ENCODE results near the gene BMP8A.

BMP8A gene

DNA sequence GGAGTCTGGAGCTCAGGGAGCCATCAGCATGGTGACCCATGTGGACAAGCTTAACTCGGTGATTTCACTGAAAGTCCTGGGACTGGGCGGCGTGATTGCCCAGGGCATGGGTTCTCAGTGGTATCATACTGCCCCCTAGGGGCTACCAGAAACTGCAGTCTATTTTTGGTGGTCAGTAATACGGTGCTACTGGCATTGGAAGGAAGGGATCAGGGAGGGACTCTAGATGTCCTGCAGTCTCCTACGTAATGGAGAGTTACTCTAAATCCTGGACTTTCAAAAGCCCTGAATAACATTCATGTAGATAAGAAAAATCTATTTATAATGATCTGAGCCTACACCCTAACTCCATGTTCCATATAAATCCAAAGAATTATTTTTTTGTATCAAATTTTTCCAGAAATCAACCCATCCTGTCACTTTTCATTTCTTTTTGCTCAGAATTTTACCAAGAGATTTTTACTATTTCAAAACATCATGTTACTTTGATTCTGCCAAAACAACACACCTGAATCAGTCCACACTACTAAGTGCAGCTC is 47.9 kb downstream of the BMP8A start:
- Histone ChIP-seq H3K27me3 (replicated peaks; ENCODE audit: insufficient read depth, low read length) (no peaks in the 10 kb centered on the region), H3K9me3 (replicated peaks; ENCODE audit: insufficient read depth, low read length) (no peaks in the 10 kb centered on the region), H3K27ac (ENCODE audit: low read length) (no peak overlapping the region), H3K79me2 (ENCODE audit: low read length) (peaks cover 31% of the 10 kb centered on the region), H3K9me2 (replicated peaks; ENCODE audit: insufficient read depth, low read length) (no peaks in the 10 kb centered on the region), H4K20me1 (ENCODE audit: insufficient read depth, low read length) (no peaks in the 10 kb centered on the region), H3K36me3 (replicated peaks; ENCODE audit: insufficient read depth, low read length) (no peaks in the 10 kb centered on the region), H2AFZ (ENCODE audit: low read length) (peak overlapping the region; percentile 22; the same call in 1 of the 2 replicates), H3K4me3 (ENCODE audit: low read length) (no peak overlapping the region), H3K4me1 (ENCODE audit: low read length) (peaks cover 5% of the 10 kb centered on the region; the same call in 1 of the 2 replicates), H3K9ac (ENCODE audit: low read length) (no peak overlapping the region), H3K4me2 (ENCODE audit: low read depth, low read length) (0 out of 2 replicates have a peak overlapping the region, but pooled peaks have one; percentile 2), H3F3A (ENCODE audit: insufficient read depth, low read length) (peaks cover 12% of the 10 kb centered on the region)
- TF ChIP-seq EZH2 (optimal IDR thresholded peaks at IDR 0.05; ENCODE audit: low read depth, low read length) (no peak), EZH2phosphoT487 (IDR thresholded peaks at IDR 0.05; ENCODE audit: low read length) (no peak)
- TF ChIP-seq, protein P1, sequence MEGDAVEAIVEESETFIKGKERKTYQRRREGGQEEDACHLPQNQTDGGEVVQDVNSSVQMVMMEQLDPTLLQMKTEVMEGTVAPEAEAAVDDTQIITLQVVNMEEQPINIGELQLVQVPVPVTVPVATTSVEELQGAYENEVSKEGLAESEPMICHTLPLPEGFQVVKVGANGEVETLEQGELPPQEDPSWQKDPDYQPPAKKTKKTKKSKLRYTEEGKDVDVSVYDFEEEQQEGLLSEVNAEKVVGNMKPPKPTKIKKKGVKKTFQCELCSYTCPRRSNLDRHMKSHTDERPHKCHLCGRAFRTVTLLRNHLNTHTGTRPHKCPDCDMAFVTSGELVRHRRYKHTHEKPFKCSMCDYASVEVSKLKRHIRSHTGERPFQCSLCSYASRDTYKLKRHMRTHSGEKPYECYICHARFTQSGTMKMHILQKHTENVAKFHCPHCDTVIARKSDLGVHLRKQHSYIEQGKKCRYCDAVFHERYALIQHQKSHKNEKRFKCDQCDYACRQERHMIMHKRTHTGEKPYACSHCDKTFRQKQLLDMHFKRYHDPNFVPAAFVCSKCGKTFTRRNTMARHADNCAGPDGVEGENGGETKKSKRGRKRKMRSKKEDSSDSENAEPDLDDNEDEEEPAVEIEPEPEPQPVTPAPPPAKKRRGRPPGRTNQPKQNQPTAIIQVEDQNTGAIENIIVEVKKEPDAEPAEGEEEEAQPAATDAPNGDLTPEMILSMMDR (IDR thresholded peaks at IDR 0.05; ENCODE audit: low read length): peak; percentile 93
- DNase-seq: peak; percentile 76

DNA sequence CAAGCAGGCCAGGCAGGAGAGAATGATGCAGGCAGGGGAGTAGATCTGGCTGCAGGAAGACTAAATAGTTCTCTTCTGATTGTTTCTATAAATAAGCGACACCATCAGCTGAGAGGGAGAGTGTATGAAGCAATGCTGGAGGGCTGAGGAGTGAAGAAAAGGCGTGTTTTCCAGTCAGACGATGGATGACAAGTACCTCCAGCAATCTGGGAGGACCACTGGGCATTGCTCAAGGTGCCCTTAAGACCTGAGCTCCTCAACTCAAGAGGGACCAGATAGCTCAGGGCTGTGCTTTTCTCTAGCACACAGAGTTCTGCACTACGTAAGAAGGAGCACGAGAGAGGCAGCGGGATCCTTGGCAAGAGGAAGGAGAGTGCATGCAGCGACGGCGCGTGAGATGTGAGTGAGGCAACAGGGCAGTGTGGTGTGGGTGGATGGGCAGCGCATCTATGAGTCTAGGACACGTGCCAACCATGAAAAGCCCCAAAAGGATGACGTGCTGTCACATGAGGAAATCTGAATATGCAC is 49.1 kb downstream of the BMP8A start:
- peaks cover 12% of the 10 kb centered on the region for H3F3A ChIP-seq (ENCODE audit: insufficient read depth, low read length)
- no peaks in the 10 kb centered on the region for H4K20me1 ChIP-seq (ENCODE audit: insufficient read depth, low read length)
- no peak for DNase-seq
- H3K4me2 ChIP-seq (ENCODE audit: low read depth, low read length): no peak overlapping the region
- peaks cover 22% of the 10 kb centered on the region for H3K79me2 ChIP-seq (ENCODE audit: low read length)
- H3K27ac ChIP-seq (ENCODE audit: low read length): no peak overlapping the region
- H3K36me3 ChIP-seq (replicated peaks; ENCODE audit: insufficient read depth, low read length): no peaks in the 10 kb centered on the region
- no peak overlapping the region for H2AFZ ChIP-seq (ENCODE audit: low read length)
- H3K9me2 ChIP-seq (replicated peaks; ENCODE audit: insufficient read depth, low read length): no peaks in the 10 kb centered on the region
- H3K4me3 ChIP-seq (ENCODE audit: low read length): no peak overlapping the region
- H3K27me3 ChIP-seq (replicated peaks; ENCODE audit: insufficient read depth, low read length): no peaks in the 10 kb centered on the region
- no peak overlapping the region for H3K9ac ChIP-seq (ENCODE audit: low read length)
- TF ChIP-seq EZH2 (optimal IDR thresholded peaks at IDR 0.05; ENCODE audit: low read depth, low read length) (no peak), EZH2phosphoT487 (IDR thresholded peaks at IDR 0.05; ENCODE audit: low read length) (no peak)
- TF ChIP-seq, protein P1 (IDR thresholded peaks at IDR 0.05; ENCODE audit: low read length): no peak
- H3K9me3 ChIP-seq (replicated peaks; ENCODE audit: insufficient read depth, low read length): no peaks in the 10 kb centered on the region
- H3K4me1 ChIP-seq (ENCODE audit: low read length): peaks cover 5% of the 10 kb centered on the region; the same call in 1 of the 2 replicates

GRCh38 chr1:39542924-39543323 is 51.5 kb downstream of the BMP8A start:
- no peak for DNase-seq
- no peaks in the 10 kb centered on the region for H4K20me1 ChIP-seq (ENCODE audit: insufficient read depth, low read length)

More at GRCh38 chr1:39542924-39543323, 51.5 kb downstream of the BMP8A start:
- H3K79me2 ChIP-seq (ENCODE audit: low read length): peaks cover 9% of the 10 kb centered on the region
- H3K9me3 ChIP-seq (replicated peaks; ENCODE audit: insufficient read depth, low read length): no peaks in the 10 kb centered on the region
- no peak overlapping the region for H3K4me2 ChIP-seq (ENCODE audit: low read depth, low read length)
- peaks cover 5% of the 10 kb centered on the region; the same call in 1 of the 2 replicates for H3K4me1 ChIP-seq (ENCODE audit: low read length)
- H3K9me2 ChIP-seq (replicated peaks; ENCODE audit: insufficient read depth, low read length): no peaks in the 10 kb centered on the region
- peaks cover 12% of the 10 kb centered on the region for H3F3A ChIP-seq (ENCODE audit: insufficient read depth, low read length)
- no peak overlapping the region for H3K4me3 ChIP-seq (ENCODE audit: low read length)
- no peak overlapping the region for H3K9ac ChIP-seq (ENCODE audit: low read length)
- H3K27me3 ChIP-seq (replicated peaks; ENCODE audit: insufficient read depth, low read length): no peaks in the 10 kb centered on the region
- TF ChIP-seq, protein P1 (IDR thresholded peaks at IDR 0.05; ENCODE audit: low read length): no peak
- no peak for TF ChIP-seq EZH2phosphoT487 (IDR thresholded peaks at IDR 0.05; ENCODE audit: low read length)
- H3K36me3 ChIP-seq (replicated peaks; ENCODE audit: insufficient read depth, low read length): 0 out of 2 replicates have a peak, but pooled peaks cover 3% of the 10 kb centered on the region
- H2AFZ ChIP-seq (ENCODE audit: low read length): no peak overlapping the region
- no peak overlapping the region for H3K27ac ChIP-seq (ENCODE audit: low read length)
